SK-N-SH treated with all-trans-retinoic acid at 6 μM for 48 hours (cell line): ENCODE results near the gene NDRG4.

Experiments used
- ATAC-seq: fragments of 200-7000 bp; cut with Tn5 transposase; 3 replicates; pipeline ENCODE4 v1.9.1; 2020; ENCODE audit warnings: mild to moderate bottlenecking, moderate library complexity
- ARNTL ChIP-seq: fragments of 450-650 bp; formaldehyde crosslinking; IDR thresholded peaks from 2 replicates; pipeline ENCODE4 v1.5.0; 2020; ENCODE audit warnings: low read depth, mild to moderate bottlenecking, moderate library complexity, borderline replicate concordance
- BACH2 ChIP-seq: fragments of 250-450 bp; sonication (Bioruptor Pico); IDR thresholded peaks from 2 replicates; pipeline ENCODE4 v1.9.0; 2021; ENCODE audit warnings: mild to moderate bottlenecking, borderline replicate concordance
- CREB5 ChIP-seq: fragments of 250-450 bp; sonication (Bioruptor Pico); IDR thresholded peaks from 2 replicates; pipeline ENCODE4 v1.5.1; 2020; ENCODE audit warnings: low read depth, mild to moderate bottlenecking, moderate library complexity
- CSDC2 ChIP-seq: fragments of 250-450 bp; sonication (Bioruptor Pico); IDR thresholded peaks from 2 replicates; pipeline ENCODE4 v1.5.0; 2020; ENCODE audit warnings: mild to moderate bottlenecking, moderate library complexity
- CSRNP3 ChIP-seq: fragments of 250-450 bp; sonication (Bioruptor Pico); IDR thresholded peaks from 2 replicates; pipeline ENCODE4 v1.5.1; 2021; ENCODE audit warnings: mild to moderate bottlenecking, moderate library complexity
- ESRRG ChIP-seq: fragments of 250-450 bp; sonication (Bioruptor Pico); IDR thresholded peaks from 2 replicates; pipeline ENCODE4 v1.6.1; 2021; ENCODE audit warnings: mild to moderate bottlenecking
- GLIS3 ChIP-seq: fragments of 250-450 bp; sonication (Bioruptor Pico); IDR thresholded peaks from 2 replicates; pipeline ENCODE4 v1.5.0; 2020; ENCODE audit warnings: mild to moderate bottlenecking, moderate library complexity
- ISL1 ChIP-seq: fragments of 250-450 bp; sonication (Bioruptor Pico); IDR thresholded peaks from 2 replicates; pipeline ENCODE4 v2.1.2; 2022; ENCODE audit warnings: mild to moderate bottlenecking, moderate library complexity
- OSR1 ChIP-seq: fragments of 250-450 bp; sonication (Bioruptor Pico); IDR thresholded peaks from 2 replicates; pipeline ENCODE4 v1.8.0; 2022; ENCODE audit warnings: moderate library complexity, mild to moderate bottlenecking, inconsistent platforms
- PATZ1 ChIP-seq: fragments of 250-450 bp; sonication (Bioruptor Pico); IDR thresholded peaks from 2 replicates; pipeline ENCODE4 v1.8.0; 2020; ENCODE audit warnings: mild to moderate bottlenecking, moderate library complexity, borderline replicate concordance
- POU6F1 ChIP-seq: fragments of 250-450 bp; sonication (Bioruptor Pico); IDR thresholded peaks from 2 replicates; pipeline ENCODE4 v1.8.0; 2021; ENCODE audit warnings: low read depth, mild to moderate bottlenecking, moderate library complexity, borderline replicate concordance
- PPARA ChIP-seq: fragments of 250-450 bp; sonication (Bioruptor Pico); IDR thresholded peaks from 2 replicates; pipeline ENCODE4 v1.5.0; 2020; ENCODE audit warnings: mild to moderate bottlenecking, borderline replicate concordance
- RARB ChIP-seq: fragments of 250-450 bp; sonication (Bioruptor Pico); IDR thresholded peaks from 2 replicates; pipeline ENCODE4 v1.8.0; 2021; ENCODE audit warnings: mild to moderate bottlenecking, moderate library complexity
- SNAI2 ChIP-seq: fragments of 250-450 bp; sonication (Bioruptor Pico); IDR thresholded peaks from 2 replicates; pipeline ENCODE4 v1.5.0; 2020; ENCODE audit warnings: mild to moderate bottlenecking, moderate library complexity
- TCF4 ChIP-seq: fragments of 250-450 bp; sonication (Bioruptor Pico); IDR thresholded peaks from 2 replicates; pipeline ENCODE4 v1.8.0; 2021; ENCODE audit warnings: mild to moderate bottlenecking, moderate library complexity, borderline replicate concordance
- TSHZ2 ChIP-seq: fragments of 250-450 bp; sonication (Bioruptor Pico); IDR thresholded peaks from 2 replicates; pipeline ENCODE4 v1.5.0; 2020; ENCODE audit warnings: mild to moderate bottlenecking, moderate library complexity
- ZC3H10 ChIP-seq: fragments of 250-450 bp; sonication (Bioruptor Pico); IDR thresholded peaks from 2 replicates; pipeline ENCODE4 v1.5.1; 2021; ENCODE audit warnings: mild to moderate bottlenecking, moderate library complexity
- ZFP3 ChIP-seq: fragments of 250-450 bp; sonication (Bioruptor Pico); IDR thresholded peaks from 2 replicates; pipeline ENCODE4 v1.5.0; 2020; ENCODE audit warnings: mild to moderate bottlenecking, moderate library complexity
- ZFP30 ChIP-seq: fragments of 450-650 bp; formaldehyde crosslinking; IDR thresholded peaks from 2 replicates; pipeline ENCODE4 v1.5.0; 2022; ENCODE audit warnings: mild to moderate bottlenecking, moderate library complexity
- ZNF565 ChIP-seq: fragments of 450-650 bp; formaldehyde crosslinking; conservative IDR thresholded peaks from 2 replicates; pipeline ENCODE4 v1.5.0; 2020; ENCODE audit warnings: low read depth, mild to moderate bottlenecking, moderate library complexity
- ZNF70 ChIP-seq: fragments of 450-650 bp; formaldehyde crosslinking; IDR thresholded peaks from 2 replicates; pipeline ENCODE4 v1.5.0; 2020; ENCODE audit warnings: mild to moderate bottlenecking, moderate library complexity
- ZNF8 ChIP-seq: fragments of 450-650 bp; formaldehyde crosslinking; IDR thresholded peaks from 2 replicates; pipeline ENCODE4 v1.5.0; 2020; ENCODE audit warnings: mild to moderate bottlenecking, moderate library complexity

Gene NDRG4

GRCh38 chr16:58472266-58472665 is 27.7 kb upstream of the NDRG4 start:
- ATAC-seq, result no peak
- TF ChIP-seq GLIS3 (CRISPR knock-in tag), result no peak
- TF ChIP-seq ZC3H10 (CRISPR knock-in tag), result no peak
- TF ChIP-seq RARB (CRISPR knock-in tag), result no peak
- TF ChIP-seq ESRRG (CRISPR knock-in tag), result no peak
- no peak for TF ChIP-seq ZFP3 (CRISPR knock-in tag)
- no peak for TF ChIP-seq TSHZ2 (CRISPR knock-in tag)
- no peak for TF ChIP-seq SNAI2 (CRISPR knock-in tag)
- TF ChIP-seq TCF4, result no peak
- no peak for TF ChIP-seq CSDC2 (CRISPR knock-in tag)
- TF ChIP-seq ZFP30, result no peak
- no peak for TF ChIP-seq CSRNP3 (CRISPR knock-in tag)
- TF ChIP-seq, all 23 proteins: peak for 0

- no peak for TF ChIP-seq PATZ1 (CRISPR knock-in tag)
- TF ChIP-seq CSDC2 (CRISPR knock-in tag), result no peak
- TF ChIP-seq ZFP30, result no peak
- no peak for TF ChIP-seq POU6F1
- TF ChIP-seq ZNF8 (CRISPR knock-in tag), result no peak
- no peak for TF ChIP-seq TCF4
- no peak for TF ChIP-seq BACH2 (CRISPR knock-in tag)
- TF ChIP-seq RARB (CRISPR knock-in tag), result no peak
- no peak for TF ChIP-seq ZFP3 (CRISPR knock-in tag)
- TF ChIP-seq CREB5, result no peak
- TF ChIP-seq ISL1 (CRISPR knock-in tag), result no peak
- TF ChIP-seq PPARA (CRISPR knock-in tag), result no peak
- no peak for TF ChIP-seq ARNTL (CRISPR knock-in tag)
- no peak for TF ChIP-seq OSR1
- TF ChIP-seq ZNF70, result no peak
- TF ChIP-seq ZC3H10 (CRISPR knock-in tag), result no peak
- no peak for TF ChIP-seq GLIS3 (CRISPR knock-in tag)
- no peak for TF ChIP-seq SNAI2 (CRISPR knock-in tag)
- ATAC-seq, result no peak
Observed at GRCh38 chr16:58472827-58473226, 27.1 kb upstream of the NDRG4 start.

- no peak for ATAC-seq
- TF ChIP-seq TSHZ2 (CRISPR knock-in tag), result no peak
- no peak for TF ChIP-seq PATZ1 (CRISPR knock-in tag)
- TF ChIP-seq ZFP30, result no peak
- no peak for TF ChIP-seq CSRNP3 (CRISPR knock-in tag)
- TF ChIP-seq ZNF70, result no peak
- TF ChIP-seq BACH2 (CRISPR knock-in tag), result no peak
- TF ChIP-seq ISL1 (CRISPR knock-in tag), result no peak
- no peak for TF ChIP-seq TCF4
- TF ChIP-seq ZNF565 (CRISPR knock-in tag), result no peak
- no peak for TF ChIP-seq PPARA (CRISPR knock-in tag)
- no peak for TF ChIP-seq RARB (CRISPR knock-in tag)
- TF ChIP-seq ZNF8 (CRISPR knock-in tag), result no peak
- TF ChIP-seq ARNTL (CRISPR knock-in tag), result no peak
Observed at GRCh38 chr16:58474296-58474695, 25.6 kb upstream of the NDRG4 start.
